ENCODE results near the gene HSPA12A.

GRCh38 chr10:116637830-116638229, 104.5 kb downstream of the HSPA12A start:
- no peak for TF ChIP-seq POLR2A (conservative IDR thresholded peaks at IDR 0.05)
- TF ChIP-seq CTCF (IDR thresholded peaks at IDR 0.05 in 2 of 3, conservative IDR thresholded peaks at IDR 0.05 in 1 of 3; ENCODE audit: insufficient read depth in 2 of 3, low read depth in 1 of 3, low read length in 3 of 3), result no peak
- TF ChIP-seq FOXP4 (CRISPR knock-in tag; IDR thresholded peaks at IDR 0.05; ENCODE audit: borderline replicate concordance), result no peak
- TF ChIP-seq ZNF282 (CRISPR knock-in tag; IDR thresholded peaks at IDR 0.05), result no peak
- no peak for TF ChIP-seq REST (IDR thresholded peaks at IDR 0.05; ENCODE audit: borderline replicate concordance)
- no peak for TF ChIP-seq REST (CRISPR knock-in tag; IDR thresholded peaks at IDR 0.05; ENCODE audit: low read depth)
- TF ChIP-seq EZH2 (IDR thresholded peaks at IDR 0.05; ENCODE audit: borderline replicate concordance, low read depth, low read length), result no peak
- no peak for TF ChIP-seq CBX1 (IDR thresholded peaks at IDR 0.05; ENCODE audit: low read depth)
- no peak for TF ChIP-seq CREB1 (IDR thresholded peaks at IDR 0.05)
- no peak for TF ChIP-seq CREB1 (CRISPR knock-in tag; IDR thresholded peaks at IDR 0.05)
- no peak for TF ChIP-seq JUND (IDR thresholded peaks at IDR 0.05; ENCODE audit: borderline replicate concordance, low read depth, low read length)
- TF ChIP-seq JUND (tag; IDR thresholded peaks at IDR 0.05; ENCODE audit: borderline replicate concordance, low read depth, low read length), result no peak
- no peak for TF ChIP-seq BCLAF1 (IDR thresholded peaks at IDR 0.05; ENCODE audit: borderline replicate concordance in 1 of 2, control insufficient read depth in 1 of 2, low read depth in 2 of 2, low read length in 1 of 2)
- no peak for TF ChIP-seq ZNF354B (CRISPR knock-in tag; IDR thresholded peaks at IDR 0.05)
- TF ChIP-seq SNRNP70 (optimal IDR thresholded peaks at IDR 0.05; ENCODE audit: low read depth, low read length), result no peak
- no peak for TF ChIP-seq ZKSCAN1 (IDR thresholded peaks at IDR 0.05; ENCODE audit: low read depth, low read length)
- TF ChIP-seq THAP7 (CRISPR knock-in tag; IDR thresholded peaks at IDR 0.05), result no peak

Measured in K562 (cell line).